HCT116 (cell line): ENCODE data around the gene CEP19. TPM values are rescaled to one million over a fixed set of nuclear protein-coding genes. Genes with fewer than 3 reads are reported as not detected.

Source experiments
- ATAC-seq: fragments of 200-7000 bp; cut with Tn5 transposase; 2 replicates; pipeline ENCODE4 v1.9.1; 2020; ENCODE audit warnings: mild to moderate bottlenecking, moderate library complexity
- BruUV-seq: library from RNA; stranded (reverse); fragments of 400-500 nt; replicated peaks from 2 replicates; lab custom pipeline; 2021; lab: Mats Ljungman, UMichigan
- CTCF ChIA-PET: fragments of 300-600 bp; sonication (Branson Sonifier 250); formaldehyde crosslinking; loops from one replicate; lab custom pipeline; 2021; ENCODE audit warnings: antibody characterized with exemption; lab: Charles Lee
- POLR2A ChIA-PET: fragments of 300-600, 350-600 bp; sonication (Branson Sonifier 250); formaldehyde crosslinking; loops from one replicate; lab custom pipeline; 2021; ENCODE audit warnings: antibody characterized with exemption; lab: Charles Lee
- RAD21 ChIA-PET, 2 experiments: fragments of 300-600 bp; sonication (Branson Sonifier 250); formaldehyde crosslinking; loops; one replicate each; lab custom pipeline; 2023; ENCODE audit warnings: low total read pairs in 2 of 2; ENCODE audit not compliant: uncharacterized antibody in 2 of 2, unreplicated experiment in 2 of 2, low non-redundant PET in 1 of 2; lab: Charles Lee
- DNase-seq: peaks from one replicate; pipeline ENCODE4 v3.0.0-alpha.2; 2010; ENCODE audit warnings: low read depth, low spot score
- H2AFZ ChIP-seq: fragments of 200-600 bp; shearing (Covaris generic), sonication (generic); 2 replicates; pipeline ENCODE4 v1.6.1; 2017; ENCODE audit warnings: low read depth, mixed run types, mixed read lengths, antibody characterized with exemption, low read length; ENCODE audit not compliant: poor library complexity, severe bottlenecking
- H3K27ac ChIP-seq: 2 replicates; pipeline ENCODE4 v1.5.1; 2012; ENCODE audit warnings: low read depth, low read length
- H3K27me3 ChIP-seq: fragments of 200-600 bp; sonication (generic); 2 replicates; pipeline ENCODE4 v1.6.1; 2016; ENCODE audit warnings: mixed run types, low read length, mixed read lengths; ENCODE audit not compliant: insufficient read depth
- H3K36me3 ChIP-seq, 2 experiments: fragments of 200-500 bp in 1 of 2; fragments of 200-600 bp in 1 of 2; sonication (Bioruptor generic) in 1 of 2; sonication (generic) in 1 of 2; 2 replicates each; pipeline versions ENCODE4 v1.5.1 to v1.6.1; 2014 to 2016; ENCODE audit warnings: low read length in 2 of 2, inconsistent platforms in 1 of 2, mixed read lengths in 1 of 2, mixed run types in 1 of 2; ENCODE audit not compliant: insufficient read depth in 2 of 2, control insufficient read depth in 1 of 2
- H3K4me1 ChIP-seq, 2 experiments: fragments of 200-600 bp in 1 of 2; sonication (generic) in 1 of 2; 2 replicates each; pipeline versions ENCODE4 v1.5.1 to v1.6.1; 2012 to 2017; ENCODE audit warnings: low read length in 2 of 2, inconsistent platforms in 1 of 2, mild to moderate bottlenecking in 1 of 2, mixed read lengths in 1 of 2, mixed run types in 1 of 2, moderate library complexity in 1 of 2; ENCODE audit not compliant: insufficient read depth in 2 of 2, control insufficient read depth in 1 of 2
- H3K4me2 ChIP-seq: fragments of 200-600 bp; sonication (generic); 2 replicates; pipeline ENCODE4 v1.6.1; 2017; ENCODE audit warnings: mixed run types, low read length, mixed read lengths
- H3K4me3 ChIP-seq, 2 experiments: fragments of 200-600 bp in 1 of 2; sonication (generic) in 1 of 2; replicated peaks in 1 of 2; 2 replicates each; pipeline ENCODE4 v1.5.1; 2011 to 2016; ENCODE audit warnings: low read length in 2 of 2, control low read depth in 1 of 2, low read depth in 1 of 2, mild to moderate bottlenecking in 1 of 2, mixed read lengths in 1 of 2, mixed run types in 1 of 2
- H3K79me2 ChIP-seq: fragments of 200-600 bp; sonication (generic); 2 replicates; pipeline ENCODE4 v1.6.1; 2017; ENCODE audit warnings: mild to moderate bottlenecking, mixed run types, low read length, moderate library complexity, mixed read lengths; ENCODE audit not compliant: insufficient read depth
- H3K9ac ChIP-seq: fragments of 200-600 bp; sonication (generic); 2 replicates; pipeline ENCODE4 v1.6.1; 2016; ENCODE audit warnings: low read length, mixed read lengths
- H3K9me2 ChIP-seq: fragments of 200-600 bp; sonication (generic), shearing (Covaris generic); 2 replicates; pipeline ENCODE4 v1.6.1; 2017; ENCODE audit warnings: mixed run types, mild to moderate bottlenecking, moderate library complexity; ENCODE audit not compliant: insufficient read depth
- H3K9me3 ChIP-seq, 2 experiments: fragments of 200-500 bp in 1 of 2; fragments of 200-600 bp in 1 of 2; sonication (Bioruptor generic) in 1 of 2; sonication (generic) in 1 of 2; 2 replicates each; pipeline ENCODE4 v1.6.1; 2014 to 2017; ENCODE audit warnings: low read length in 2 of 2, mixed read lengths in 2 of 2, inconsistent platforms in 1 of 2, low read depth in 1 of 2, mild to moderate bottlenecking in 1 of 2, mixed run types in 1 of 2, moderate library complexity in 1 of 2; ENCODE audit not compliant: control insufficient read depth in 1 of 2, insufficient read depth in 1 of 2
- H4K20me1 ChIP-seq: fragments of 200-600 bp; sonication (generic), shearing (Covaris generic); 2 replicates; pipeline ENCODE4 v1.6.1; 2017; ENCODE audit warnings: mixed run types, mild to moderate bottlenecking, moderate library complexity; ENCODE audit not compliant: insufficient read depth
- CBX3 ChIP-seq: IDR thresholded peaks from 2 replicates; pipeline ENCODE4 v1.6.1; 2012; ENCODE audit warnings: low read depth
- CEBPB ChIP-seq: IDR thresholded peaks from 2 replicates; pipeline ENCODE4 v1.6.1; 2012; ENCODE audit warnings: low read depth
- EZH2 ChIP-seq: fragments of 200-600 bp; sonication (generic); IDR thresholded peaks from 2 replicates; pipeline ENCODE4 v1.6.1; 2017; ENCODE audit warnings: antibody characterized with exemption, mixed run types
- EZH2phosphoT487 ChIP-seq: fragments of 200-600 bp; IDR thresholded peaks from 2 replicates; pipeline ENCODE4 v1.6.1; 2018; ENCODE audit warnings: antibody characterized with exemption, borderline replicate concordance
- FOSL1 ChIP-seq: IDR thresholded peaks from 2 replicates; pipeline ENCODE4 v1.6.1; 2012; ENCODE audit warnings: low read depth
- RAD21 ChIP-seq: IDR thresholded peaks from 2 replicates; pipeline ENCODE4 v1.6.1; 2012; ENCODE audit warnings: low read depth, mild to moderate bottlenecking
- REST ChIP-seq: IDR thresholded peaks from 2 replicates; pipeline ENCODE4 v1.6.1; 2012; ENCODE audit warnings: low read depth
- SIN3A ChIP-seq: IDR thresholded peaks from 2 replicates; pipeline ENCODE4 v1.6.1; 2012; ENCODE audit warnings: low read depth
- SP1 ChIP-seq: IDR thresholded peaks from 2 replicates; pipeline ENCODE4 v1.6.1; 2012; ENCODE audit warnings: low read depth
- TCF7L2 ChIP-seq: IDR thresholded peaks from 2 replicates; pipeline ENCODE4 v1.7.0; 2011; ENCODE audit warnings: borderline replicate concordance, inconsistent platforms; ENCODE audit not compliant: insufficient read depth, insufficient read length; ENCODE audit errors: extremely low read depth
- ZBTB33 ChIP-seq: IDR thresholded peaks from 2 replicates; pipeline ENCODE4 v1.6.1; 2011; ENCODE audit warnings: mild to moderate bottlenecking, low read length, moderate library complexity; ENCODE audit not compliant: insufficient replicate concordance; ENCODE audit errors: extremely low read depth
- ZFX ChIP-seq: fragments of 450-650 bp; IDR thresholded peaks from 2 replicates; pipeline ENCODE4 v1.6.1; 2017
- ZNF274 ChIP-seq: fragments of 200-500 bp; sonication (Bioruptor generic); IDR thresholded peaks from 2 replicates; pipeline ENCODE4 v1.6.1; 2014; ENCODE audit warnings: mild to moderate bottlenecking, low read depth, low read length, inconsistent platforms
- intact Hi-C: fragments of 100-400 bp; cut with micrococcal nuclease; formaldehyde crosslinking; loops from 2 replicates; pipeline ENCODE4 v1.10.0; 2022
- total RNA-seq: library from RNA; stranded (reverse); gene quantifications from one replicate; pipeline ENCODE4 v1.2.1, GENCODE V29; 2021; ENCODE audit not compliant: unreplicated experiment
- TF ChIP-seq, protein P1 (sequence below): IDR thresholded peaks from 2 replicates; pipeline ENCODE4 v1.6.1; 2012

CEP19 gene
- total RNA-seq, 1 experiment from 2014 or later = 2.7 TPM

- ATAC-seq = no peak
- H3K4me2 ChIP-seq = no peak overlapping the region
- CTCF ChIA-PET = interaction anchor here (1.0 kb wide), 1 partner anchor 15 kb away, joined by 3 read pairs; no protein-coding TSS in a partner anchor
These were observed 50.0 kb downstream of the CEP19 start for GRCh38 chr3:196662033-196662432.

More at GRCh38 chr3:196662033-196662432, 50.0 kb downstream of the CEP19 start:
- no peaks in the 10 kb centered on the region for H3K27me3 ChIP-seq
- no peak for DNase-seq
- no peaks in the 10 kb centered on the region for H3K9me3 ChIP-seq
- no peak overlapping the region for H3K9ac ChIP-seq
- TF ChIP-seq CBX3 (no peak), FOSL1 (no peak), RAD21 (no peak), TCF7L2 (no peak), SIN3A (no peak), CEBPB (no peak), EZH2 (no peak), REST (no peak), ZBTB33 (no peak), SP1 (no peak), ZFX (no peak), EZH2phosphoT487 (no peak), ZNF274 (no peak)
- TF ChIP-seq, protein P1, sequence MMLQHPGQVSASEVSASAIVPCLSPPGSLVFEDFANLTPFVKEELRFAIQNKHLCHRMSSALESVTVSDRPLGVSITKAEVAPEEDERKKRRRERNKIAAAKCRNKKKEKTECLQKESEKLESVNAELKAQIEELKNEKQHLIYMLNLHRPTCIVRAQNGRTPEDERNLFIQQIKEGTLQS = no peak
- BruUV-seq = no TSS peak
- no peak overlapping the region for H3K27ac ChIP-seq
- H3K4me1 ChIP-seq = no peaks in the 10 kb centered on the region
- no peaks in the 10 kb centered on the region for H4K20me1 ChIP-seq
- no peak overlapping the region for H3K4me3 ChIP-seq
- no peaks in the 10 kb centered on the region for H3K79me2 ChIP-seq
- H3K36me3 ChIP-seq = no peaks in the 10 kb centered on the region
- ChIA-PET POLR2A (no interaction called here), RAD21 (no interaction called here)
- no peak overlapping the region for H2AFZ ChIP-seq
- no peaks in the 10 kb centered on the region for H3K9me2 ChIP-seq
- intact Hi-C loops = no loop called here
